Measurements from ENCODE around the gene GHR. TPM values are rescaled to one million over a fixed set of nuclear protein-coding genes. Genes with fewer than 3 reads are reported as not detected.

Gene GHR
- total and polyA plus RNA-seq, 7 donors: 0.46 to 22.8 (median 9.1) TPM

DNA sequence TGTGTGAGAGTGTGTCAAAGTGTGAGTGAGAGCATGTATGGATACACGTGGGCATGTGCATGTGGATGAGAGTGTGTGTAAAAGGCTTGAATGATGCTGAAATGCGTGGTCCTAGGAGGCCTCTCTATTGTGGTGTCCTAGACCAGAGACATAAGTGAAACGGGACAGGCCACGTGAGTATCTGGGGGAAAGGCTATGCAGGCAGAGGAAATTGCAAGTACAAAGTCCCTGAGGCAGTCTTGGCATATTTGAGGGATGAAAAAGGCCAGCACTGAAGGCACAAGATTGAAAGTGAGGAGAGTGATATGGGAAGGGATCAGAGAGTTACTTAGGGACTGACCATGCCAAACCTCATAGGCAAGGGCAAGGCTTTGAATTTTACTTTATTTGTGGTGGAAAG lies 266.2 kb downstream of the GHR start:
- H3K27me3 ChIP-seq: no peaks in the 10 kb centered on the region
- no peak for TF ChIP-seq POLR2A (IDR thresholded peaks at IDR 0.05)
- no peak for TF ChIP-seq POLR2AphosphoS5 (IDR thresholded peaks at IDR 0.05)
- TF ChIP-seq EP300 (IDR thresholded peaks at IDR 0.05): no peak
- TF ChIP-seq, protein P1, sequence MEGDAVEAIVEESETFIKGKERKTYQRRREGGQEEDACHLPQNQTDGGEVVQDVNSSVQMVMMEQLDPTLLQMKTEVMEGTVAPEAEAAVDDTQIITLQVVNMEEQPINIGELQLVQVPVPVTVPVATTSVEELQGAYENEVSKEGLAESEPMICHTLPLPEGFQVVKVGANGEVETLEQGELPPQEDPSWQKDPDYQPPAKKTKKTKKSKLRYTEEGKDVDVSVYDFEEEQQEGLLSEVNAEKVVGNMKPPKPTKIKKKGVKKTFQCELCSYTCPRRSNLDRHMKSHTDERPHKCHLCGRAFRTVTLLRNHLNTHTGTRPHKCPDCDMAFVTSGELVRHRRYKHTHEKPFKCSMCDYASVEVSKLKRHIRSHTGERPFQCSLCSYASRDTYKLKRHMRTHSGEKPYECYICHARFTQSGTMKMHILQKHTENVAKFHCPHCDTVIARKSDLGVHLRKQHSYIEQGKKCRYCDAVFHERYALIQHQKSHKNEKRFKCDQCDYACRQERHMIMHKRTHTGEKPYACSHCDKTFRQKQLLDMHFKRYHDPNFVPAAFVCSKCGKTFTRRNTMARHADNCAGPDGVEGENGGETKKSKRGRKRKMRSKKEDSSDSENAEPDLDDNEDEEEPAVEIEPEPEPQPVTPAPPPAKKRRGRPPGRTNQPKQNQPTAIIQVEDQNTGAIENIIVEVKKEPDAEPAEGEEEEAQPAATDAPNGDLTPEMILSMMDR (IDR thresholded peaks at IDR 0.05): no peak
- no peak overlapping the region for H3K4me3 ChIP-seq
- intact Hi-C loops (cut with DNase I): no loop called here
- no peak overlapping the region for H3K27ac ChIP-seq
- WGBS, 2 donors: 40 to 61% methylated on average over 4 of the region's 4 CpGs
- peaks cover 0 to 3% (median 0%) of the 10 kb centered on the region in 4 donors for H3K9me3 ChIP-seq
- no peaks in the 10 kb centered on the region for H3K36me3 ChIP-seq
- no peak for DNase-seq
- peaks cover 0 to 16% (median 12%) of the 10 kb centered on the region in 4 donors for H3K4me1 ChIP-seq

DNA sequence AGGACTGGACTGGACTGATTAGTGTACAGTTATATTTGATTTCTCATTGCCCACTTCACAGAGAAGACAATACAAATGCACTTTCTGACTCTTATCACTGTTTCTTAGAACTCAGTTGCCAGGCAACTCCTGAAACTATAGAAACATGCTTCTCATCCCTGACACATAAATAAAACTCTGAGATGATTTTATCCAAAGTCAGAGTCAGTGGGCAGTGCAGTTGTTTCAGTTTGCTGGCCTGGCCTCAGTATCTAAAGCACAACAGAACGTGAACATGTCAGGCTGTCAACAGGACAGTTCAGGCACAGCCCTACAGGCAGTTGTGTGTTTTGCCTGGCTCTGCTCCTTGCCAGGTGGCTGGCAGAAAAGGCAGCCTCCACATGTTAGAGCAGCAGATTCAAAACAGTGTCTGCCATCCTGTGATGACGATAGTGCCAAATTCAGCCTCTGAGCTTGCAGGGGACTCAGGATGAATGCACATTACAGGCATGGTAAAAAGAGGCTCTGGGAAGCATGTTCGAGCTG lies 268.2 kb downstream of the GHR start:
- DNase-seq: no peak
- Histone ChIP-seq H3K27me3 (no peaks in the 10 kb centered on the region), H3K9me3 (peaks cover 0 to under 1% (median 0%) of the 10 kb centered on the region in 4 donors), H3K4me3 (no peak overlapping the region), H3K36me3 (no peaks in the 10 kb centered on the region), H3K27ac (peak overlapping the region in 1 of 4 donors; percentile 22), H3K4me1 (peaks cover 0 to 16% (median 12%) of the 10 kb centered on the region in 4 donors)
- intact Hi-C loops (cut with DNase I): no loop called here
- TF ChIP-seq POLR2A (IDR thresholded peaks at IDR 0.05): no peak
- no peak for TF ChIP-seq EP300 (IDR thresholded peaks at IDR 0.05)
- TF ChIP-seq POLR2AphosphoS5 (IDR thresholded peaks at IDR 0.05): no peak
- TF ChIP-seq, protein P1 (IDR thresholded peaks at IDR 0.05): no peak
- 62 to 70% methylated on average over 3 of the region's 3 CpGs for WGBS, 2 donors

DNA sequence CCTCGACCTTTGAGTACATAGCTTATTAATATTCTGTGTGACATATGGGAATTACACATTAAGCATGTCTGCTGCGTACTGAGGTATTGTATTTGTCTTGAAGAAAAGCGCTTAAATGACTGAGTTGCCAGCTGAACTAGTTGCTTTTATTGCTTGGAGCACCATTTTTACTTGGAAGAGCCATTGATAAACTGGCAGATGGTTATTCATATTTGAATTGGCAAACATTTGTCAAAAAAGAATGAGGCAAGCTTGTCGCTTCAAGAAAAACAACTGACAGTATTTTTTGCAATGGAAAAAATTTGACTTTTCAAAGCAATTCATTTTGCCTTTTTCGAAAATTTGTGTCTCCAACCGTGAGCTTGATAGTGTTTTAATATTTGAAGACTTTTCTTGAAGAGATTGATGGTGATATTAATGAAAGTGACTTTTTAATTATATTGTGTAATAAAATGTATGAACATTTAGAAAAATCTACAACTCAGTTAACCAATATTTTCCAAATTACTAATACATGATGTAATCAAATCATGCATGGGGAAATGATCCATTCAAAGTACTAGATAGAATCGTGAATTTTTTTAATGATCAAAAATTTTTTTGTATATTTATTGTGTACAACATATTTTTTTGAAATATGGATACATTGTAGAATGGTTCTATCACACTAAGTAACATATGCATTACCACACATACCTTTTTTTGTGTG lies 278.3 kb downstream of the GHR start:
- Histone ChIP-seq H3K36me3 (peaks cover 0 to 40% (median 2%) of the 10 kb centered on the region in 4 donors), H3K9me3 (peaks cover 0 to 11% (median 4%) of the 10 kb centered on the region in 4 donors), H3K4me1 (no peaks in the 10 kb centered on the region), H3K4me3 (no peak overlapping the region), H3K27ac (no peak overlapping the region), H3K27me3 (no peaks in the 10 kb centered on the region)
- no peak for DNase-seq
- TF ChIP-seq POLR2A (IDR thresholded peaks at IDR 0.05) (no peak), POLR2AphosphoS5 (IDR thresholded peaks at IDR 0.05) (no peak), EP300 (IDR thresholded peaks at IDR 0.05) (no peak)
- TF ChIP-seq, protein P1 (IDR thresholded peaks at IDR 0.05): no peak
- WGBS, 2 donors: 88 to 91% methylated on average over 7 of the region's 7 CpGs
- intact Hi-C loops (cut with DNase I): no loop called here

DNA sequence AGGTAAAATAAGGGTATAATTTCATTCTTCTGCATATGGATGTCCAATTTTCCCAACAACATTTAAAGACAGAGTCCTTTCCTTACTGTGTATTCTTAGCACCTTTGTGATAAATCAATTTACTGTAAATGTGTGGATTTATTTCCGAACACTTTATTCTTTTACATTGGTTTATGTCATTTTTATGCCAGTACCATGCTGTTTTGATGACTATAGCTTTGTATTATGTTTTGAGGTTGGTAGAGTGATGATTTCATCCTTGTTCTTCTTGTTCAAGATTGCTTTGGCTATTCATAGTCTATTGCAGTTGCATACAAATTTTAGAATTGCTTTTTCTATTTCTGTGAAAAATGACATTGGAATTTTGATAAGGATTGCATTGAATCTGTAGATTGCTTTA lies 280.0 kb downstream of the GHR start:
- WGBS, 2 donors: 48 to 96% methylated on average over 1 of the region's 1 CpG
- H3K9me3 ChIP-seq: peaks cover 0 to 11% (median 4%) of the 10 kb centered on the region in 4 donors
- no peaks in the 10 kb centered on the region for H3K4me1 ChIP-seq
- H3K4me3 ChIP-seq: no peak overlapping the region
- TF ChIP-seq EP300 (IDR thresholded peaks at IDR 0.05): no peak
- TF ChIP-seq, protein P1 (IDR thresholded peaks at IDR 0.05): no peak
- no peak for TF ChIP-seq POLR2AphosphoS5 (IDR thresholded peaks at IDR 0.05)
- TF ChIP-seq POLR2A (IDR thresholded peaks at IDR 0.05): no peak
- no peak for DNase-seq
- intact Hi-C loops (cut with DNase I): no loop called here
- H3K36me3 ChIP-seq: peaks cover 0 to 29% (median 2%) of the 10 kb centered on the region in 4 donors
- H3K27me3 ChIP-seq: no peaks in the 10 kb centered on the region
- no peak overlapping the region for H3K27ac ChIP-seq
